Stimulated activated CD4-positive, alpha-beta T cell treated with anti-CD3 and anti-CD28 coated beads, Interleukin-2, amount 100 ng/mL, for 4 hours (primary cell): ENCODE results near the gene MIER3.
A peak's percentile ranks its signal among the peaks of the same experiment; 100 is the strongest.

Experiments used
- DNase-seq: peaks from one replicate; pipeline ENCODE4 v3.0.0-alpha.2; 2020; ENCODE audit warnings: low read depth

Gene MIER3

GRCh38 chr5:56961746-56962145 is 9.8 kb upstream of the MIER3 start:
- DNase-seq, result no peak

GRCh38 chr5:56959326-56959725 is 7.4 kb upstream of the MIER3 start:
- no peak for DNase-seq

GRCh38 chr5:56958595-56958994 is 6.7 kb upstream of the MIER3 start:
- DNase-seq, result no peak

GRCh38 chr5:56954262-56954661 is 2.3 kb upstream of the MIER3 start:
- DNase-seq, result no peak

GRCh38 chr5:56951126-56951945 is 587 bp downstream of the MIER3 start:
- no peak for DNase-seq

GRCh38 chr5:56950626-56951125 is 1.2 kb downstream of the MIER3 start:
- DNase-seq, result peak; percentile 32

GRCh38 chr5:56947052-56947451 is 4.9 kb downstream of the MIER3 start:
- no peak for DNase-seq

- DNase-seq, result no peak
Measured at GRCh38 chr5:56941981-56942380, 9.9 kb downstream of the MIER3 start.

- DNase-seq, result no peak
Measured at GRCh38 chr5:56938858-56939257, 13.1 kb downstream of the MIER3 start.

- DNase-seq, result no peak
Measured at GRCh38 chr5:56934325-56934724, 17.6 kb downstream of the MIER3 start.

- DNase-seq, result no peak
Measured at GRCh38 chr5:56922922-56923321, 29.0 kb downstream of the MIER3 start.

GRCh38 chr5:56919942-56920662 is 31.8 kb downstream of the MIER3 start:
- DNase-seq, result no peak

GRCh38 chr5:56918054-56918453 is 33.9 kb downstream of the MIER3 start:
- no peak for DNase-seq

- no peak for DNase-seq
Measured at GRCh38 chr5:56917534-56917933, 34.4 kb downstream of the MIER3 start.

GRCh38 chr5:56914678-56915077 is 37.2 kb downstream of the MIER3 start:
- no peak for DNase-seq

- DNase-seq, result no peak
Measured at GRCh38 chr5:56913766-56914165, 38.2 kb downstream of the MIER3 start.

- DNase-seq, result peak; percentile 15
Measured at GRCh38 chr5:56910210-56910965, 41.5 kb downstream of the MIER3 start.

- DNase-seq, result peak; percentile 70
Measured at GRCh38 chr5:56909294-56910209, 42.4 kb downstream of the MIER3 start, which contains the start of gene SETD9. TSS of gene SETD9 (plus strand) at chr5:56909596. CDS start at chr5:56909646, 50 bp downstream.

- no peak for DNase-seq
Measured at GRCh38 chr5:56908942-56909293, 43.0 kb downstream of the MIER3 start.

- peak; percentile 14 for DNase-seq
Measured at GRCh38 chr5:56900858-56901578, 50.9 kb downstream of the MIER3 start.

GRCh38 chr5:56900395-56900794 is 51.5 kb downstream of the MIER3 start:
- no peak for DNase-seq
